Activated CD8-positive, alpha-beta memory T cell treated with anti-CD3 and anti-CD28 coated beads, Interleukin-2, amount 50 U/mL, for 24 hours (primary cell): ENCODE results near the gene NRTN.
"Not testable (repeated sequence)": the region's sequence is repeated elsewhere in the genome, so short reads cannot be mapped to it uniquely, and the experiment has no call there.

Experiments
- DNase-seq: peaks from one replicate; pipeline ENCODE4 v3.0.0-alpha.2; 2020; ENCODE audit errors: extremely low read depth

The NRTN gene

DNA sequence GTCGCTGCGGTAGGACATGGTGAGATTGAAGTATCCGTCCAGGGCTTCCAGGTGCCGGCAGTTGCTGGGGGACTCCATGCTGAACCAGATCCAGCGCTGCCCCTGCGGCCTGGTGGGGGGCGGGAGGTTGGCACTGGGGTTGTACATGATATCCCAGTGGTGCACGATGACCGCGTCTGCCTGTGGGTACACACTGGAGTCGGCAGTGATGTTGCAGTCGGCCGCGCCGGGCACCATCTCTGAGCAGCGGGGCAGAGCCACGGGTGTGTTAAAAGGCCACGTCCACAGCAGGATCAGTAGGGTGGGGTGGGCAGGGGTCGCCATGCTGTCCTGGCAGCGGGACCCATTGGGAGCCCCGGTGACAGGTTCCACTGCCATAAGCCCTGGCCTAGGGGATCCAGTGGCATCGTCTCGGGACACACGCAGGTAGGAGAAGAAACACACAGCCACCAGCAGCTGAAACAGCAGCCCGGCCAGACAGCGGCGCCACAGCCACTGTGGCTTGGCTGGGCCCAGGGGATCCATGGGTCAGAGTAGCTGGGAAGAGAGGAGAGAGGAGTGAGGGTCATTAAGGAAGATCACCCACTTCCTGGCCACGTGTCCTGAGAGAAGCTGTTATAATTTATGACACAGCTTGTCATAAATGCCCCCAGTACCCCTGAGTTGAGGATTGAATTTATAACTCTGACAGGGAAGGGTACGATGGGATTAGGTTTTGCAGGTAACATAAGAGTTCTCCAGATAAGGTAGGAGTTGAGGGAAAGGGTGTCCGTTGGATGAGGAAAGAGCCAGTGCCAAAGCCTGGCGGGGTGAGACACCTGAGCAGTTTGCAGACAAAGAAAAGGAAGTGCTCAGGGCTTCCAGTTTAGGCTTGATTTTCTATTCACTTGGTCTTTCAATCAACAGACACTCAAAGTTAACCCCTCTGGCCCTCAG, 62.6 kb downstream of the NRTN start:
- no peak for DNase-seq

DNA sequence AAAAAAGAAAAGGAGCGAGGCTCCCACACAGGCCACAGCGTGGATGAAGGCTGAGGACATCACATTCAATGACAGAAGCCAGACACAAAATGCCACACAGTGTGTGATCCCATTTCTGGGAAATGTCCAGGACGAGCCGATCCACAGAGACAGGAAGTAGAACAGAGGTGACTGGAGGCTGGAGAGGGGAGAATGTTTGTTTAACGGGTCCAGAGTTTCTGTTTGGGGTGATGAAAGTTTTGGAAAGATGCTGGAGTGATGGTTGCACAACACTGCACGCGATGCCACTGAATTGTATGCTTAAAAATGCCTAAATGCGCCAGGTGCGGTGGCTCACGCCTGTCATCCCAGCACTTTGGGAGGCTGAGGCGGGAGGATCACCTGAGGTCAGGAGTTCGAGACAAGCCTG, 66.1 kb downstream of the NRTN start:
- DNase-seq, result no peak

DNA sequence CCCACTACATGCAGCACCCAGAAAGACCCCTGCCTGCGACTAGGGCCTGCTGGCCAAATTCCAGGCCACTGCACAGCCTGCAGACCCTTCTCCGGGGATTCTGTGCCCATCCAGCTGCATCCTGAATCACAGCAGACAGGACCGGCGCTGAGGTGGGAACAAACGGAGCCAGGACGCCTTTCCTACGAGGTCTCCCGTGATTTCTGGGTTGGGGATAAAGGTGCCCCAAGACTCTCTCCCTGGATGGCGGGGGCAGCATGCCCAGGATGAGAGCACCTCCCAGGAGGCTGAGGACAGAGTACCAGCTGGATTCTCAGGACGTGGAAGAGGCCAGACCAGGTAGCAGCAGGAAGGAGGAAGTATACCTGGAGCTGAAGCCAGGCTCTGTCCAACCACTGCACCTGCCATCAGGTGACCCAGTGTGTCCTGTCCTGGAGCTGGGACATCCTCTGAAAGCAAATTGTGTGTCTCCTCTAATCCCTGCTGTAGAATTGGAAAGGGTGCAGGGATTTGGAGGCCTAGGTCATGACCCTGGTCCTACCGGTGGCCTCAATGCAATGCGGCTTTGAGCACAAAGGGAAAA, 68.8 kb downstream of the NRTN start:
- DNase-seq, result no peak

DNA sequence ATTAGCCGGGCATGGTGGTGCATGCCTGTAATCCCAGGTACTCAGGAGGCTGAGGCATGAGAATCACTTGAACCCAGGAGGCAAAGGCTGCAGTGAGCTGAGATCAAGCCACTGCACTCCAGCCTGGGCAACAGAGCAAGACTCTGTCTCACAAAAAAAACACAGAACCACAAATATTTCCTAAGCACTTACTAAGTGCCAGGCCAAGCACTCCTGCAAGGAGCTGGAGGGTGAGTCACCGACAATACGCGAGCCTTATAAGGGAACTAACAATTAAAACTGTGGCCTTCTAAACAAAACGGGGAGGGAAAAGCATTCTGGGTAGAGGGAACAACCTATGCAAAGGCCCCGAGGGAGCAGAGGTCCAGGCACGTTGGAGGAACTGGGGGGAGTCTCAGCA, 69.6 kb downstream of the NRTN start:
- DNase-seq, result not testable (repeated sequence)

DNA sequence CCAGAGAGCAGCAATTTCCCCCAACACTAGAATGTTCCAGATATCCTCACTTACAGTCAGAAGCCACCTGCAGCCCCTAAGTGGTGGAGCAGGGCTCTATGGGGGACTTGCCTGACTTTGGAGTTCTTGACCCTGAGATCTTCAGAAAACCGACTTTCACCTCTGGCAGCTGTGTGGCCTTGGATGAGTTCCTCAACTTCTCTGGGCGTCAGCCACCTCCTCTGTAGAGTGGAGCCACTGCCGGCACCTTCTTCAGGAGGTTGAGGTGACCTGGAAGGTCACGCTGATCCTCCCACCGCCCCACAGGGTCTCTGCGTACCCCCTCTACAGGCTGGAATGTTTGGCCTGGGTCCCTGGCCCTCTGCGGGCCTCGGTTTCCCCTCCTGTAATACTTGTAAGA, 72.6 kb downstream of the NRTN start:
- no peak for DNase-seq

DNA sequence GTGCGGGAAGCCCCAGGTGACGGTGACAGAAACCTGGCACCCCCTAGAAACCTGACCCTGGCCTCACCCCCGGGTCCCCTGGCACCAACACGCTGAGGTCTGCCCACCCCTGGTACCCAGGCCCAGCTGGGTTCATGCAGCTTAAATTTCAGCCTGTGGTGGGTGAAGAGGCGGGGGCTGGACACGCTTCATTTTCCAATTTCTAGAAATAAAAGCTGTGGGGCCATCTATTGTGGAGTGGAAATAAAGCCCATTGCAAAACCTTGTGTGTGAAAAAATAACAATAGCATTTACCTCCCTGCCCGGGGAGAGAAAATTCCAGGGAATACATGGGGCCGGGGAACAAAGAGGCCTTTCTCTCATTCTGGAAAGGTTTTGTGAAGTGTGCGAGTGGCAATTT, 73.0 kb downstream of the NRTN start:
- no peak for DNase-seq
